NCI-H524 treated with DMSO at 0.1 percent for 48 hours (cell line): ENCODE results near the gene BANP.

Experiments used
- DNase-seq: peaks from one replicate; lab custom pipeline; 2025; lab: John Stamatoyannopoulos, UW

Gene BANP

GRCh38 chr16:87951552-87952538, 611 bp downstream of the BANP start:
- DNase-seq, result no peak

GRCh38 chr16:87952751-87953150, 1.5 kb downstream of the BANP start:
- DNase-seq, result no peak

GRCh38 chr16:87953308-87954215, 2.3 kb downstream of the BANP start:
- DNase-seq, result no peak

GRCh38 chr16:87954361-87954760, 3.1 kb downstream of the BANP start:
- no peak for DNase-seq

GRCh38 chr16:87954826-87955225, 3.6 kb downstream of the BANP start:
- DNase-seq, result no peak

- no peak for DNase-seq
Observed at GRCh38 chr16:87955302-87956097, 4.3 kb downstream of the BANP start.

GRCh38 chr16:87956098-87956364, 4.8 kb downstream of the BANP start:
- no peak for DNase-seq

GRCh38 chr16:87956365-87957231, 5.4 kb downstream of the BANP start:
- DNase-seq, result no peak

- DNase-seq, result no peak
Observed at GRCh38 chr16:87957296-87958094, 6.3 kb downstream of the BANP start.

- no peak for DNase-seq
Observed at GRCh38 chr16:87958632-87959031, 7.4 kb downstream of the BANP start.

- no peak for DNase-seq
Observed at GRCh38 chr16:87959391-87959990, 8.3 kb downstream of the BANP start.

GRCh38 chr16:87960296-87960695, 9.1 kb downstream of the BANP start:
- no peak for DNase-seq

GRCh38 chr16:87960852-87961251, 9.6 kb downstream of the BANP start:
- DNase-seq, result no peak

- no peak for DNase-seq
Observed at GRCh38 chr16:87961623-87962022, 10.4 kb downstream of the BANP start.

GRCh38 chr16:87963400-87963799, 12.2 kb downstream of the BANP start:
- no peak for DNase-seq

- DNase-seq, result no peak
Observed at GRCh38 chr16:87964049-87964659, 12.9 kb downstream of the BANP start.

GRCh38 chr16:87965417-87965816, 14.2 kb downstream of the BANP start:
- no peak for DNase-seq

- DNase-seq, result no peak
Observed at GRCh38 chr16:87966064-87966645, 14.9 kb downstream of the BANP start.

- DNase-seq, result no peak
Observed at GRCh38 chr16:87966685-87967185, 15.5 kb downstream of the BANP start.
